Neural progenitor cell (in vitro differentiated cells): ENCODE results near the gene RHBG. TPM values are rescaled to one million over a fixed set of nuclear protein-coding genes. Genes with fewer than 3 reads are reported as not detected.

Source experiments
- DNase-seq: peaks from one replicate; pipeline ENCODE4 v3.0.0-alpha.2; 2016; ENCODE audit warnings: low spot score
- H2AFZ ChIP-seq: fragments of 200-600 bp; sonication (generic); replicated peaks from 2 replicates; pipeline ENCODE4 v1.6.1; 2016; ENCODE audit warnings: antibody characterized with exemption
- H3F3A ChIP-seq: fragments of 200-600 bp; sonication (generic); 2 replicates; pipeline ENCODE4 v1.6.1; 2016; ENCODE audit warnings: antibody characterized with exemption, low read depth
- H3K27ac ChIP-seq: fragments of 200-600 bp; sonication (generic); 2 replicates; pipeline ENCODE4 v1.5.1; 2016; ENCODE audit warnings: mild to moderate bottlenecking
- H3K27me3 ChIP-seq: fragments of 200-600 bp; sonication (generic); 2 replicates; pipeline ENCODE4 v1.6.1; 2016; ENCODE audit warnings: mild to moderate bottlenecking, moderate library complexity
- H3K36me3 ChIP-seq: fragments of 200-600 bp; sonication (generic); 2 replicates; pipeline ENCODE4 v1.5.1; 2016
- H3K4me1 ChIP-seq: fragments of 200-600 bp; sonication (generic); 2 replicates; pipeline ENCODE4 v1.6.1; 2016; ENCODE audit warnings: mixed run types
- H3K4me2 ChIP-seq: fragments of 200-600 bp; sonication (generic); 2 replicates; pipeline ENCODE4 v1.6.1; 2016
- H3K4me3 ChIP-seq: fragments of 200-600 bp; sonication (generic); 2 replicates; pipeline ENCODE4 v1.5.1; 2016
- H3K79me2 ChIP-seq: fragments of 200-600 bp; sonication (generic); 2 replicates; pipeline ENCODE4 v1.6.1; 2016; ENCODE audit warnings: low read depth
- H3K9ac ChIP-seq: fragments of 200-600 bp; sonication (generic); 2 replicates; pipeline ENCODE4 v1.6.1; 2016
- H3K9me3 ChIP-seq: fragments of 200-600 bp; sonication (generic); 2 replicates; pipeline ENCODE4 v1.5.1; 2016; ENCODE audit warnings: low read depth
- H4K20me1 ChIP-seq: fragments of 200-600 bp; sonication (generic); 2 replicates; pipeline ENCODE4 v1.6.1; 2016; ENCODE audit warnings: low read depth
- H3K27ac Mint-ChIP-seq: 3 replicates; pipeline ENCODE4 v1.8.0; 2021; ENCODE audit warnings: mixed read lengths
- H3K27me3 Mint-ChIP-seq: 2 replicates; pipeline ENCODE4 v1.8.0; 2022; ENCODE audit warnings: low read depth, mild to moderate bottlenecking, inconsistent platforms, moderate library complexity, mixed read lengths; ENCODE audit not compliant: insufficient read depth
- H3K36me3 Mint-ChIP-seq: 3 replicates; pipeline ENCODE4 v1.8.0; 2021; ENCODE audit warnings: mixed read lengths
- H3K4me1 Mint-ChIP-seq: 3 replicates; pipeline ENCODE4 v1.8.0; 2021; ENCODE audit warnings: mixed read lengths
- H3K4me3 Mint-ChIP-seq: 3 replicates; pipeline ENCODE4 v1.8.0; 2021; ENCODE audit warnings: mild to moderate bottlenecking, moderate library complexity, mixed read lengths
- H3K9me3 Mint-ChIP-seq: 3 replicates; pipeline ENCODE4 v1.8.0; 2020; ENCODE audit warnings: mixed read lengths
- CTCF ChIP-seq: fragments of 200-600 bp; sonication (generic); IDR thresholded peaks from 2 replicates; pipeline ENCODE4 v1.5.1; 2017; ENCODE audit warnings: antibody characterized with exemption, mild to moderate bottlenecking
- EZH2 ChIP-seq: fragments of 200-600 bp; sonication (generic); IDR thresholded peaks from 2 replicates; pipeline ENCODE4 v1.6.1; 2017; ENCODE audit warnings: antibody characterized with exemption, mild to moderate bottlenecking, moderate library complexity
- EZH2phosphoT487 ChIP-seq: fragments of 200-600 bp; sonication (generic); IDR thresholded peaks from 2 replicates; pipeline ENCODE4 v1.6.1; 2017; ENCODE audit warnings: antibody characterized with exemption
- total RNA-seq: library from RNA; depleted of rRNA; stranded (reverse); fragments of >200 nt; gene quantifications from 2 replicates; pipeline ENCODE4 v1.2.3, GENCODE V29; 2015; ENCODE audit warnings: low replicate concordance

The RHBG gene
- total RNA-seq, 1 donor from 2014 or later: not detected

DNA sequence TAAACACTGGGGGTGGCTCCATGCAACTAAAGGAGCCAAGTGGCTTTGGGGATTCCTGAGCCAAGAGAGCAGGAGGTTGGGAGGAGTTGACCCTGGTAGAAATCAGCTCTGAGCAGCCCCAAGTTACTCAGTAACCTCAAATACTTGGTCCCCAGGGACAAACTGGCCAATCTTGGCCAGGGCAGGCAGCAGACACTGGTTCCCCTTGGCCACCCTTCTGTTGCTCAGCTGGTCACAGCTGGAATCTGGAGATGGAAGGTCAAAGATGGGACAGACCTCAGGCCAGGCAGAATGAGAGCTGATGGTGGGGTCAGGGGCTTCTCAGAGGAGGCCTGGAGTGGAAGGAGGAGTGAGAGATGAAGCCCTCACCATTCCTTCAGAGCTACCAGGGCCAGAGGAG lies 3.3 kb upstream of the RHBG start:
- no peaks in the 10 kb centered on the region for H3K36me3 ChIP-seq
- peaks cover 10% of the 10 kb centered on the region for H3K4me1 ChIP-seq
- no peak overlapping the region for H3K4me3 ChIP-seq
- H3K27ac ChIP-seq: no peak overlapping the region
- H3K4me2 ChIP-seq: no peak overlapping the region
- H3K4me1 Mint-ChIP-seq: peaks cover 4% of the 10 kb centered on the region
- peaks cover 46% of the 10 kb centered on the region for H3K27me3 ChIP-seq
- DNase-seq: no peak
- peaks cover 8% of the 10 kb centered on the region for H3F3A ChIP-seq
- no peaks in the 10 kb centered on the region for H4K20me1 ChIP-seq
- no peaks in the 10 kb centered on the region for H3K79me2 ChIP-seq
- H2AFZ ChIP-seq: no peak overlapping the region
- H3K27ac Mint-ChIP-seq: no peak overlapping the region
- no peak overlapping the region for H3K4me3 Mint-ChIP-seq
- TF ChIP-seq CTCF: no peak
- H3K36me3 Mint-ChIP-seq: no peaks in the 10 kb centered on the region
- peaks cover 43% of the 10 kb centered on the region for H3K27me3 Mint-ChIP-seq
- H3K9ac ChIP-seq: no peak overlapping the region
- no peaks in the 10 kb centered on the region for H3K9me3 Mint-ChIP-seq
- H3K9me3 ChIP-seq: no peaks in the 10 kb centered on the region

DNA sequence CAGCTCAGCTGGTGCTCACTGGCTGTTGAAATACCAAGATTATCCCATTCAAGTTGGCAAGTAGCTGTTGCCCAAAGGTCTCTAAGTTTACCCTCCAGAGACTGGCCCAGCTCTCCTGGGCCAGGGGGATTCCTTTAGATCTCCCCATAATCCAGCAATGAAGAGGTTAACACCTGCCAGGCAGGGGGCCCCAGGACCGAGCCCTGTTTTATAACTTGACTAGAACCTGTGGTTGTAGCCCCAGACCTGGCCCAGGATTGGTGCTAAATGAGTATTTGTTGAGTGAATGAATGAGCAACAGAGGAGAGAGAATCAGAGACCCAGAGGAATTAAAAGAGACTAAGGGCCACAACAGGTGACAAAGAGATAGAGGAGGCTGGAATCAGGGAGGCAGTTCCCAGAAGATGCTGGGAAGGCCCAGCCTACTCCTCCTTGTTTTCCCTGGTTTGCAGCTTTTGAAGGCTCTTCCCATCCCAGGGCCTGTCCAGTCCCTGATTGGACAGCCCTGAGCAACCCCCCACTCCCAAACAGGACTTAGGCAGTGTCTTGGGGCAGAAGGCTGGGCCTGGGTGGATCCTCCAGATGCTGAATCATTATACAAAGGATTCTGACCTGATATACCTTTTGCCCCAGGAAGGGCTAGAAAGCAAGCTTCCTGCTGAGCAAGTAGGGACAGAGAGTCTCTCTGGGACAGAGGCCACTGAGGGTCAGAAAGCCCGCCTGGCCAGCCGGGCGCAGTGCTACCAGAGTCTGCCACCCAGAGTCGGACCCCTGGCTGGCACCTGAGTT lies 2.4 kb upstream of the RHBG start:
- Mint-ChIP-seq H3K4me3 (no peak overlapping the region), H3K36me3 (no peaks in the 10 kb centered on the region)

GRCh38 chr1:156367383-156368156 lies 1.4 kb upstream of the RHBG start:
- H4K20me1 ChIP-seq: no peaks in the 10 kb centered on the region
- peaks cover 10% of the 10 kb centered on the region for H3K4me1 ChIP-seq
- Mint-ChIP-seq H3K27me3 (peaks cover 57% of the 10 kb centered on the region), H3K9me3 (no peaks in the 10 kb centered on the region), H3K36me3 (no peaks in the 10 kb centered on the region), H3K4me3 (no peak overlapping the region), H3K4me1 (peaks cover 4% of the 10 kb centered on the region), H3K27ac (no peak overlapping the region)
- H2AFZ ChIP-seq: no peak overlapping the region
- no peak overlapping the region for H3K4me3 ChIP-seq
- H3K79me2 ChIP-seq: no peaks in the 10 kb centered on the region
- TF ChIP-seq EZH2 (no peak), CTCF (no peak), EZH2phosphoT487 (no peak)
- H3K36me3 ChIP-seq: no peaks in the 10 kb centered on the region
- peaks cover 64% of the 10 kb centered on the region for H3K27me3 ChIP-seq
- H3K9me3 ChIP-seq: no peaks in the 10 kb centered on the region
- peaks cover 8% of the 10 kb centered on the region for H3F3A ChIP-seq
- H3K27ac ChIP-seq: no peak overlapping the region
- DNase-seq: no peak
- H3K9ac ChIP-seq: no peak overlapping the region
- no peak overlapping the region for H3K4me2 ChIP-seq

More for the DNA sequence above, 2.4 kb upstream of the RHBG start:
- H3F3A ChIP-seq: peaks cover 8% of the 10 kb centered on the region
- peaks cover 4% of the 10 kb centered on the region for H3K4me1 Mint-ChIP-seq
- H2AFZ ChIP-seq: no peak overlapping the region
- H3K9ac ChIP-seq: no peak overlapping the region
- H3K4me2 ChIP-seq: no peak overlapping the region
- no peak overlapping the region for H3K27ac Mint-ChIP-seq
- peaks cover 54% of the 10 kb centered on the region for H3K27me3 ChIP-seq
- H3K27ac ChIP-seq: no peak overlapping the region
- no peaks in the 10 kb centered on the region for H3K9me3 ChIP-seq
- H4K20me1 ChIP-seq: no peaks in the 10 kb centered on the region
- no peaks in the 10 kb centered on the region for H3K9me3 Mint-ChIP-seq
- peaks cover 49% of the 10 kb centered on the region for H3K27me3 Mint-ChIP-seq
- TF ChIP-seq CTCF (no peak), EZH2 (no peak), EZH2phosphoT487 (no peak)
- no peak for DNase-seq
- H3K4me3 ChIP-seq: no peak overlapping the region
- peaks cover 10% of the 10 kb centered on the region for H3K4me1 ChIP-seq
- H3K79me2 ChIP-seq: no peaks in the 10 kb centered on the region
- H3K36me3 ChIP-seq: no peaks in the 10 kb centered on the region
